ENCODE results near the gene ACTRT3. TPM values are rescaled to one million over a fixed set of nuclear protein-coding genes. Genes with fewer than 3 reads are reported as not detected.

Gene ACTRT3
- total and polyA plus RNA-seq, 2 of the 13 experiments (the other 11 are each of a cell fraction or from before 2014, with no cell fraction given): 0.42 to 0.97 TPM

- Histone ChIP-seq H3K4me1 (ENCODE audit: insufficient read depth, low read length) (no peaks in the 10 kb centered on the region), H3K27ac (ENCODE audit: extremely low read length, insufficient read depth, low read length) (no peak overlapping the region), H3K4me3 (replicated peaks in 1 of 3; ENCODE audit: insufficient read depth in 1 of 3, low read depth in 2 of 3, low read length in 3 of 3) (no peak overlapping the region), H4K20me1 (ENCODE audit: insufficient read depth, low read length) (no peaks in the 10 kb centered on the region), H3K79me2 (ENCODE audit: insufficient read depth, low read length) (no peaks in the 10 kb centered on the region), H3K9ac (ENCODE audit: insufficient read depth, low read depth, low read length) (no peak overlapping the region), H3K4me2 (ENCODE audit: low read depth, low read length) (no peak overlapping the region), H3K36me3 (replicated peaks in 1 of 2; ENCODE audit: control insufficient read depth in 1 of 2, insufficient read depth in 2 of 2, low read length in 2 of 2) (no peaks in the 10 kb centered on the region), H3K9me3 (ENCODE audit: low read length) (no peaks in the 10 kb centered on the region), H3K27me3 (ENCODE audit: control insufficient read depth in 1 of 2, insufficient read depth in 2 of 2, low read length in 2 of 2) (no peaks in the 10 kb centered on the region), H2AFZ (ENCODE audit: low read length) (no peak overlapping the region)
- DNase-seq (ENCODE audit: low spot score) (no peak), ATAC-seq (no peak; the same call in 1 of the 3 replicates), FAIRE-seq (no peak)
- ChIA-PET CTCF (ENCODE audit: low intra/inter-chr PET ratio, low total read pairs) (no interaction called here), POLR2A (no interaction called here)
- BruUV-seq (replicated peaks): no TSS peak
- intact Hi-C loops (cut with micrococcal nuclease; ENCODE audit: unreplicated experiment) (no loop called here), in situ Hi-C loops (cut with HindIII; ENCODE audit: extremely low pct_ligation_motif_present, low pct_unique_long_range_greater_than_20kb) (no loop called here)
- TF ChIP-seq, protein P1, sequence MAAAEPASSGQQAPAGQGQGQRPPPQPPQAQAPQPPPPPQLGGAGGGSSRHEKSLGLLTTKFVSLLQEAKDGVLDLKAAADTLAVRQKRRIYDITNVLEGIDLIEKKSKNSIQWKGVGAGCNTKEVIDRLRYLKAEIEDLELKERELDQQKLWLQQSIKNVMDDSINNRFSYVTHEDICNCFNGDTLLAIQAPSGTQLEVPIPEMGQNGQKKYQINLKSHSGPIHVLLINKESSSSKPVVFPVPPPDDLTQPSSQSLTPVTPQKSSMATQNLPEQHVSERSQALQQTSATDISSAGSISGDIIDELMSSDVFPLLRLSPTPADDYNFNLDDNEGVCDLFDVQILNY (CRISPR knock-in tag; conservative IDR thresholded peaks at IDR 0.05): no peak
- no peak for TF ChIP-seq DMTF1 (CRISPR knock-in tag; IDR thresholded peaks at IDR 0.05)
- no peak for TF ChIP-seq PHF21A (CRISPR knock-in tag; IDR thresholded peaks at IDR 0.05)
- TF ChIP-seq TBX3 (IDR thresholded peaks at IDR 0.05; ENCODE audit: borderline replicate concordance): no peak
- no peak for TF ChIP-seq ZNF30 (CRISPR knock-in tag; IDR thresholded peaks at IDR 0.05)
- TF ChIP-seq ZBTB21 (CRISPR knock-in tag; IDR thresholded peaks at IDR 0.05): no peak
- TF ChIP-seq, protein P2, sequence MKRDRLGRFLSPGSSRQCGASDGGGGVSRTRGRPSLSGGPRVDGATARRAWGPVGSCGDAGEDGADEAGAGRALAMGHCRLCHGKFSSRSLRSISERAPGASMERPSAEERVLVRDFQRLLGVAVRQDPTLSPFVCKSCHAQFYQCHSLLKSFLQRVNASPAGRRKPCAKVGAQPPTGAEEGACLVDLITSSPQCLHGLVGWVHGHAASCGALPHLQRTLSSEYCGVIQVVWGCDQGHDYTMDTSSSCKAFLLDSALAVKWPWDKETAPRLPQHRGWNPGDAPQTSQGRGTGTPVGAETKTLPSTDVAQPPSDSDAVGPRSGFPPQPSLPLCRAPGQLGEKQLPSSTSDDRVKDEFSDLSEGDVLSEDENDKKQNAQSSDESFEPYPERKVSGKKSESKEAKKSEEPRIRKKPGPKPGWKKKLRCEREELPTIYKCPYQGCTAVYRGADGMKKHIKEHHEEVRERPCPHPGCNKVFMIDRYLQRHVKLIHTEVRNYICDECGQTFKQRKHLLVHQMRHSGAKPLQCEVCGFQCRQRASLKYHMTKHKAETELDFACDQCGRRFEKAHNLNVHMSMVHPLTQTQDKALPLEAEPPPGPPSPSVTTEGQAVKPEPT (CRISPR knock-in tag; IDR thresholded peaks at IDR 0.05; ENCODE audit: low read depth): no peak
- no peak for TF ChIP-seq SP2 (CRISPR knock-in tag; IDR thresholded peaks at IDR 0.05)
- WGBS (ENCODE audit: low lambda C conversion rate): 100% methylated on average over 1 of the region's 1 CpG
Observed at GRCh38 chr3:169792359-169792758, 23.0 kb upstream of the ACTRT3 start.
